GM18519 (cell line): ENCODE measurements around the gene LCP2.

Experiments
- ATAC-seq: cut with Tn5 transposase; IDR thresholded peaks from one replicate; pipeline ENCODE4 v1.9.1; 2021; ENCODE audit warnings: mild to moderate bottlenecking, moderate library complexity; ENCODE audit not compliant: unreplicated experiment, low FRiP score

The LCP2 gene

GRCh38 chr5:170221327-170221741 lies 76.2 kb downstream of the LCP2 start:
- no peak for ATAC-seq

- ATAC-seq: no peak
Observed at GRCh38 chr5:170220191-170220590, 77.4 kb downstream of the LCP2 start.

- ATAC-seq: no peak
Observed at GRCh38 chr5:170219615-170220014, 78.0 kb downstream of the LCP2 start.

- no peak for ATAC-seq
Observed at GRCh38 chr5:170218726-170219125, 78.9 kb downstream of the LCP2 start.

GRCh38 chr5:170217831-170218230 lies 79.7 kb downstream of the LCP2 start:
- ATAC-seq: no peak

GRCh38 chr5:170216257-170216864 lies 81.2 kb downstream of the LCP2 start:
- no peak for ATAC-seq

- ATAC-seq: no peak
Observed at GRCh38 chr5:170211575-170212334, 85.8 kb downstream of the LCP2 start.

GRCh38 chr5:170206958-170207357 lies 90.6 kb downstream of the LCP2 start:
- no peak for ATAC-seq

- ATAC-seq: no peak
Observed at GRCh38 chr5:170206216-170206615, 91.4 kb downstream of the LCP2 start.

- ATAC-seq: no peak
Observed at GRCh38 chr5:170204202-170204601, 93.4 kb downstream of the LCP2 start.

- no peak for ATAC-seq
Observed at GRCh38 chr5:170202117-170202516, 95.5 kb downstream of the LCP2 start.

GRCh38 chr5:170201311-170201710 lies 96.3 kb downstream of the LCP2 start:
- no peak for ATAC-seq

GRCh38 chr5:170200876-170201275 lies 96.7 kb downstream of the LCP2 start:
- no peak for ATAC-seq
